NCI-H1694 treated with DMSO at 0.1 percent for 48 hours (cell line): ENCODE data around the gene TNF.
"Not testable (repeated sequence)": the region's sequence is repeated elsewhere in the genome, so short reads cannot be mapped to it uniquely, and the experiment has no call there.

ENCODE experiments used
- DNase-seq: peaks from one replicate; lab custom pipeline; 2025; lab: John Stamatoyannopoulos, UW

Gene TNF

GRCh38 chr6:31588871-31589650, 13.7 kb downstream of the TNF start:
- DNase-seq = no peak

DNA sequence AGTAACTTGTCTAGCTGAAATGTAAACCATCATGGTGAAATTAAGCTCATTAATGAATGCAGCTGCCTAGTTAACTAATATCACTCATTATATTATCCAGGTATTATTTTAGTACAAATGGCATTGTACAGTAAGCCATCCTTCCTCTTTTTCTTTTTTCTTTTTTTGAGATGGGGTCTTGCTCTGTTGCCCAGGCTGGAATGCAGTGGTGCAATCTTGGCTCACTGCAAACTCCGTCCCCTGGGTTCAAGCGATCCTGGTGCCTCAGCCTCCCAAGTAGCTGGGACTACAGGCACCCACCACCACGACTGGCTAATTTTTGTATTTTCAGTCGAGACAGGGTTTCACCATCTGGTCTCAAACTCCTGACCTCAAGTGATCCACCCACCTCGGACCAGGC, 15.3 kb downstream of the TNF start:
- not testable (repeated sequence) for DNase-seq

GRCh38 chr6:31592396-31592771, 17.0 kb downstream of the TNF start:
- no peak for DNase-seq

GRCh38 chr6:31597006-31597405, 21.6 kb downstream of the TNF start:
- peak; percentile 17 for DNase-seq

DNA sequence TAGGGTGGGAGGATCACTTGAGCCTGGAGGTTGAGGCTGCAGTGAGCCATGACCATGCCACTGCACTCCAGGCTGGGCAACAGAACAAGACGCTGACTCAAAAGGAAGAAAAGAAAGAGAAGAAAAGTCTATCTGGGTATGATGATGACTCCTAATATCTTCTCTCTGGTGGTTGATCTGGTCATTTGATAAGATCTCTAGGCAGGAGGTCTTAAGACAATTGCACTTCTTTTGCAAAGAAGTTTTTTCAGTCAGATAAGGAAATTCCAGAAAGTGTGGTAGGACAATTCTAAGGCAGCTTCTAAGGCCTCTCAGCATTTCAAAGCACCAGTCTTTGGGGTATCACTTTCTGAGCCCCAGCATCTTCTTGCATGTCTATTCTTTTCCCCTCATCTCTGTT, 32.0 kb downstream of the TNF start:
- DNase-seq = no peak

- no peak for DNase-seq
These were observed 34.4 kb downstream of the TNF start for GRCh38 chr6:31609519-31610406.

GRCh38 chr6:31610968-31611367, 35.6 kb downstream of the TNF start:
- no peak for DNase-seq

- no peak for DNase-seq
These were observed 38.8 kb downstream of the TNF start for GRCh38 chr6:31614075-31614619.

GRCh38 chr6:31614684-31615578, 39.6 kb downstream of the TNF start, which contains the start of gene AIF1:
Gene AIF1 (plus strand): TSS chr6:31615234. CDS start chr6:31615330, 96 bp downstream.
- DNase-seq = no peak

DNA sequence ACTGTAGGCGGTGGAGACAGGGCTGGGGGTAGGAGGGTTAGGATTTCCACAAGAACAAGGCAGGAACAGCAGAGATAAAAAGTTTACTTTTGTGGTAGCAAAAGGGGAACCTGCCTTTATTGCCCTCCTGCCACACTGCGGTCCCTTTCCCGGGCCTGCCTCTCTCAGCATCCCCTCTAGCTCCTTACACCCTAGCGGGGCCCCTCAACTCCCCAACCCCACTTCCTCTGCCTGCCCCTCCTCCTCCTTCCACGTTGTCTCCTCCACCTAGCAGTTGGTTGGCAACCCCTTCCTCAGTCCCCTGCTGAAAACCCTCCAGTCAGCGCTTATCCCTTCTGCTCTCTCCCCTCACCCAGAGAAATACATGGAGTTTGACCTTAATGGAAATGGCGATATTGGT, 40.4 kb downstream of the TNF start:
- DNase-seq = no peak

DNA sequence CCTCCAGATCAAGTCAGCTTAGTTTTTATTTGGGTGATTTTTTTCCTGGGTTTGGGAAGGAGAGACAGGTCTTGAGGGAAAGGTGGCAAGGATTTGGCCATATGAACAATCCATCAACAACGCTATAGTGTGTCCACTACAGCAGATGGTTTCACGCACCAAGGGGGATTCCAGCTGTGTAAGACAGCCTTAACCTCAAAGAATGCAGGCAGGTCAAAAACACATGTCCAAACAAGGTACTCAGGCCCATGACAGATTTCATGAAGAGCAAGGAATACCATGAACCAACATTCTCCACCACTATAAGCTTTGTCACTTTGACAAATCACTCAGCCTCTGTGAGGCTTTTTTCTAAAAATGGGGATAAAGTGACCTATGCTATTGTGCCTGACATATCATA, 41.6 kb downstream of the TNF start:
- DNase-seq = no peak

DNA sequence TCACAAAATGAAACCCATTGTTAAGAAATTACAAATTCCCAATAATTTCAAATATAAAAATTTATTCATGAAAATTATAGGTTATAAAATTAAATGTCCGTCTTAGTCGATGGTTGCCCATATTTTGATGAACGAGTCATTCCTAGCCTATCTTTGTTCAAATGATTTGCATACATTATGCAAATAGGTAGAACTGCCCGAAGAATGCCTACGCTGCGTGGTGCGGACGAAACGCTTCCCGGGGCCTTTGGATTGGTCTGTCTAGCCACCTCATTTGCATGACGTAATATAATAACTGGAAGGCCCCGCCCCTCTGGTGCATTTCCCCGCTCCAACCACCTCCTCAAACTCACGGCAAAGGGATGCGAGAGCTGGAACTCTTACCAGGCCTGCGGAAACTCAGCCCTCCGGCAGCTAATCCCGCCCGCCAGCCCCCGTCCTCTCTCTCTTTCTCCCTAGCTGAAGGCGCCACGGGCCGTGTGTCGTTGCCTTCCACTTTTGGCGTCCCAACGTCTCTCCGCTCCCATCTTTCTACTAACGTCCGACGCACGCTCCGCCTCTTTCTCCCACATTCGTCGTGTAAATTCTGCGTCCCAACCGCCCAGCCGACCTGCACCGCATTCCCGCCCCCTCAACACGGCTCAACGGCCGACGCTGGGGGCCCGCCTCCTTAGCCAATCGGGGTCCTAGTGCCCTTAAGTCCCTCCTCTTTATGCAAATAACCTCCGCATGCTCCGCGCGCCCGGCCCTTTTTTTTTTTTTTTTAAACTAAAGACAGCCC, 44.6 kb downstream of the TNF start:
- peak; percentile 96 for DNase-seq

DNA sequence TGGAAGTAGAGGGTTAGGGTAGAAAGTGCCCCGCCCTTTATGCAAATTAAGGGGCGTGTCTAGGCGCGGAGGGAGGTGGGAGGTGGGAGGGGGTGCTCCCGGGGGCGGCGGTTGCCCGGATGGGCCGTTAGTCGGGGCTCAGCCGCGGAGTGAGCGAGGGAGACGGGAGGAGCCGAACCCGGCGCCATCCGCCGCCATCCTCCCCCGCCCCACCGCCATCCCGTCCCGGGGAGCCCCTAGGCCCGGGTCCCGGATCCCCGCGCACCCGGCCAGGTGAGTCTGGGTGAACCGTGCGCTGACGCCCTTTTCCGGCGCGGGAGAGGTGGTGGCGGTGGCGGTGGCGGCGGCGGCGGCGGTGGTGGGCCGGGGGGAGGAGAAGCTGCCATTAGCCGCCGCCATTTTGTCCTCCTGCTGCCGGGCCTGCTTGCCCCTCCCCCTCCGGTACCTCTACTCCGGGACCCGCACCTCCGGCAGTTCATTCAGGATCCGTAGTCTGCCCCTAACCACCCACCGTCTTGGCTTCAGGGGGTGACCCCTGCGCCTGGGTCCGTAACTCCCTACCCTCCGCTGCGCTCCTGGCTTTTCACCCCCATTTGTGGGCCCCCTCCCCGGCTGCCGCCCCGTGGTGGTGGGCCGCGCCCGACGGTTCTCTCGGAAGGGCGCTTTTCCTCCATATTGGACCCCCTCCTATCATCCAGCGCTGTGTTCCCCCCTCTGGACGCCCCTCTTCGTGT, 45.4 kb downstream of the TNF start, which contains the start of gene PRRC2A:
Gene PRRC2A (plus strand): TSS at position 130 of the 734 bp plus-strand sequence. CDS start 2,075 bp downstream, outside the sequence.
- peak; percentile 61 for DNase-seq

DNA sequence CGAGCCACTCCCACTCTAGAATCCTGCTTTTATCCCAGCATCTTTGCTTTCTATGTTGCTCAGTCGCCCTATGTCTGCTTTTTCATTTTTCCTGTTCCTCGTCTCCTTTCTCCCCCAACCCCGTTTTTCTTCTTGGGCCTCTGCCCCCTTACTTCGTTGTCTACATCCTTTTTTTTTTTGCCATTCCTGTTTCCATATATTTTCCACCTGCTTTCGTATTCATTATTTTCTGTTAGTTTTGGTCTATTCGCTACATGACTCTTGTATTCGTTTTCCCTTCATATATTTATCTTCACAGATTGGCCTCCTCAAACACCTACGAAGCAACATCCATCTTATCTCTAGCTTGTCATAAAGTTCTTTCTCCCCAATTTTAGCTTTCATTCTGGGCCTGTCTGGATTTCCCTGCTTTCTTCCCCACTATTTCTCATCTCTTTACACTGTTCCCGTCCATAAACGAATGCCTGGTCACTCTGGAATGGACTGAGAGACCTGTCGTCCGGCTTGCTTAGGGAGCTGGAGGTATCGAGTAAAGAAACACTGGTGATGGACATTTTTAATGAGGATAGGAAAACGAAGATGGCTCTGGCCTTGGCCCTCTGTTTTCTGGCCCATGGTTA, 46.1 kb downstream of the TNF start:
- DNase-seq = no peak

DNA sequence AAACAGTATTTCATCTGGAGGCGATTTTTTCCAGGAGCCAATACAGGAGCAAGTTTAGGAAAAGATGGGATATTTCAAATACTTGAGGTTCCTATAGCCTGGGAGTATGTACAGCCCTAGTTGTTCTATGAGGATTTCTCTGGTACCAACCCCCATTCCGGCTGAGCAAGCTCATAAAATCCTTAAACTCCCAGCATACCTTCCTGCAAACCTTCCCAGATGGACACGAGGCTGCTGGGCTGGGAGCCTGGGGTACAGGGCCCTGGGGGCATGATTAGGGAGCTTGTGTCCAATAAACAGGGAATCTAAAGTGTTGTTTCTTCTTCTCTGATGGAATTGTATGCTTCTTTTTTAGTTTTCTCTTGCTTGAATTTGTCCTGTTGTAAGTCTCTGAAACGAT, 46.6 kb downstream of the TNF start:
- DNase-seq = no peak

DNA sequence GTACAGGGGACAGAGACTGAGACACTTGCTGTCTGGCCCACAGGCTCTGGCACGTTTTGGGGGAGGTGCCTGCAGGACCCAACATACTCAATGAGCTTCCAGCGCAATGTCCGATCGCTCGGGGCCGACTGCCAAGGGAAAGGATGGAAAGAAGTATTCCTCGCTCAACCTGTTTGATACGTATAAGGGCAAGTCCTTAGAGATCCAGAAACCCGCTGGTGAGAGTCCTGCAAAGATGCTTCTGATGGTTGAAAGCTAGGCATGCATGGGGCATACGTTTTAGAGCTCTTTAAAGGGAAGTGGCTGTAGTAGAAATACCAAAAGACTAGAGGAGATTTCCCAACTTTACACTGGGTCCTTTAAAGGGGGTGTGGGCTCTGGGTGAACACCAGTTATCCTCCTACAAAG, 47.3 kb downstream of the TNF start:
- no peak for DNase-seq

- no peak for DNase-seq
These were observed 48.7 kb downstream of the TNF start for GRCh38 chr6:31624070-31624469.

DNA sequence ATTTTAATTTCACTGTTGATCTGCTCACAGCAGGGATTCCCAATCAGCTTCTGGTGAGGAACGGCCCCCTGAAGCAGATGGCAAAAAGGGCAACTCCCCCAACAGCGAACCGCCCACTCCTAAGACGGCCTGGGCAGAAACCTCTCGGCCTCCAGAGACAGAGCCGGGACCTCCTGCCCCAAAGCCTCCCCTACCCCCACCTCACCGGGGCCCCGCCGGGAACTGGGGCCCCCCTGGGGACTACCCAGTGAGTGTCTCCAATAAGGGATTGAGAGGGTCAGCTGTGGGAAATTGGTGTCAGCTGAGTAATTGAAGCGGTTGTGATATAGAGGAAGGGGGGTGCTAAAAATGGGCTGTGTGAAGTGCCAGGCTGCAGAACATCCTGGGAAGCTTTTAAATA, 51.6 kb downstream of the TNF start:
- DNase-seq = no peak

GRCh38 chr6:31627690-31628287, 52.4 kb downstream of the TNF start:
- DNase-seq = no peak
